ENCODE measurements around the gene DYSF. TPM values are rescaled to one million over a fixed set of nuclear protein-coding genes. Genes with fewer than 3 reads are reported as not detected.

DYSF gene
- total RNA-seq, 1 donor from 2014 or later, result 11.1 TPM

DNA sequence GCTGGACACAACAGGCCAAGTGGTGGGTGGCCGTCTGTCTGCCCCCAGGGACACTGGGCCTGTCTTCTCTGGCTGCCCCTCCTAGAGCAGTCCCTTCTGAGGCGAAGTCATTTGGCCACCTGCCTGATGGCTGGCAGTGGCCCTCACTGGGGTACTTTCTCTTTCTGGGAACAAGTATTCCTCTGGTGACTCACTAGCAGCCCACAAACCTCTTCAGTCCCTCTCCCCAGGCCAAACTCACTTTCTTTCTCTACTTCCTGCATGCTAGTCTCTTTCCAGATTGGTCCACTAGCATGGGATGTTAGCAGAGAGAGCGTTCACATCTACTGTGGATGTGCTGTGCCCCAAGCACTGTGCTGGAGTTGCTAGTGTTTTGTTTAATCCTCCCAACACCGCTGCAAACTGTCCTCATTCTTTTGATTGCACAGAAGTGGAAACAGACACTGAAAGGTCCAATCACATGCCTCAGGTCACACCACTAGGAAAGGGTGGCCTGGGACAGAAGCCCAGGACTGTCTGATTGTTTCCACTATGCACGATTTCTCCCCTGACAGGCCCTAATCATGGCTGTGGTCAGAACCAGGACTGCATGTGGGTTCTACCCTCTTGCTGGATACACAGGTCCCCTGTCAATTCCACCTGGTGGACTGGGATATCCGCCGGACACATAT, 5.2 kb downstream of the DYSF start:
- Mint-ChIP-seq H3K27me3 (ENCODE audit: unreplicated experiment) (peaks cover 13% of the 10 kb centered on the region), H3K27ac (ENCODE audit: unreplicated experiment) (no peak overlapping the region), H3K4me3 (ENCODE audit: unreplicated experiment) (no peak overlapping the region), H3K36me3 (ENCODE audit: unreplicated experiment) (peaks cover 5% of the 10 kb centered on the region), H3K4me1 (ENCODE audit: low read depth, unreplicated experiment) (peaks cover 43% of the 10 kb centered on the region), H3K9me3 (ENCODE audit: unreplicated experiment) (peaks cover 10% of the 10 kb centered on the region)
- TF ChIP-seq, protein P1, sequence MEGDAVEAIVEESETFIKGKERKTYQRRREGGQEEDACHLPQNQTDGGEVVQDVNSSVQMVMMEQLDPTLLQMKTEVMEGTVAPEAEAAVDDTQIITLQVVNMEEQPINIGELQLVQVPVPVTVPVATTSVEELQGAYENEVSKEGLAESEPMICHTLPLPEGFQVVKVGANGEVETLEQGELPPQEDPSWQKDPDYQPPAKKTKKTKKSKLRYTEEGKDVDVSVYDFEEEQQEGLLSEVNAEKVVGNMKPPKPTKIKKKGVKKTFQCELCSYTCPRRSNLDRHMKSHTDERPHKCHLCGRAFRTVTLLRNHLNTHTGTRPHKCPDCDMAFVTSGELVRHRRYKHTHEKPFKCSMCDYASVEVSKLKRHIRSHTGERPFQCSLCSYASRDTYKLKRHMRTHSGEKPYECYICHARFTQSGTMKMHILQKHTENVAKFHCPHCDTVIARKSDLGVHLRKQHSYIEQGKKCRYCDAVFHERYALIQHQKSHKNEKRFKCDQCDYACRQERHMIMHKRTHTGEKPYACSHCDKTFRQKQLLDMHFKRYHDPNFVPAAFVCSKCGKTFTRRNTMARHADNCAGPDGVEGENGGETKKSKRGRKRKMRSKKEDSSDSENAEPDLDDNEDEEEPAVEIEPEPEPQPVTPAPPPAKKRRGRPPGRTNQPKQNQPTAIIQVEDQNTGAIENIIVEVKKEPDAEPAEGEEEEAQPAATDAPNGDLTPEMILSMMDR (IDR thresholded peaks at IDR 0.05; ENCODE audit: partially characterized antibody, unreplicated experiment), result no peak
- DNase-seq, result no peak

DNA sequence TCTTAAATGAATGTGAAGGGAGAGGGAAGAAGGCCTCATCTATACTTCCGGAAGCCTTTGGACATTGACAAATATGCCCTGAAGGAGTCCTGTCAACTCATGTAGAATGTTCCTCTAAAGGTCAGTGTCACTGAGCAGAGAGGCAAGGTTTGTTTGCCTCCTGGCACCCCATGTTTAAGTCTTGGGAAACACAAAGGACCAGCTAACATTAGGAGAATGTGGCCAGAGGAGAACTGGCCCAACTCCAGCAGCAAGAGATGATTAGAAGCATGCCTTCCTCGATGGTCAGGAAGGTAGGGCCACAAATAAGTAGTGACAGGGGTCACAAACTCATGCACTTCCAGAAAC, 5.7 kb downstream of the DYSF start:
- DNase-seq, result no peak
- H3K36me3 Mint-ChIP-seq (ENCODE audit: unreplicated experiment), result peaks cover 5% of the 10 kb centered on the region
- peaks cover 10% of the 10 kb centered on the region for H3K9me3 Mint-ChIP-seq (ENCODE audit: unreplicated experiment)
- peaks cover 13% of the 10 kb centered on the region for H3K27me3 Mint-ChIP-seq (ENCODE audit: unreplicated experiment)
- H3K27ac Mint-ChIP-seq (ENCODE audit: unreplicated experiment), result no peak overlapping the region
- H3K4me1 Mint-ChIP-seq (ENCODE audit: low read depth, unreplicated experiment), result peaks cover 43% of the 10 kb centered on the region
- TF ChIP-seq, protein P1 (IDR thresholded peaks at IDR 0.05; ENCODE audit: partially characterized antibody, unreplicated experiment), result no peak
- no peak overlapping the region for H3K4me3 Mint-ChIP-seq (ENCODE audit: unreplicated experiment)

DNA sequence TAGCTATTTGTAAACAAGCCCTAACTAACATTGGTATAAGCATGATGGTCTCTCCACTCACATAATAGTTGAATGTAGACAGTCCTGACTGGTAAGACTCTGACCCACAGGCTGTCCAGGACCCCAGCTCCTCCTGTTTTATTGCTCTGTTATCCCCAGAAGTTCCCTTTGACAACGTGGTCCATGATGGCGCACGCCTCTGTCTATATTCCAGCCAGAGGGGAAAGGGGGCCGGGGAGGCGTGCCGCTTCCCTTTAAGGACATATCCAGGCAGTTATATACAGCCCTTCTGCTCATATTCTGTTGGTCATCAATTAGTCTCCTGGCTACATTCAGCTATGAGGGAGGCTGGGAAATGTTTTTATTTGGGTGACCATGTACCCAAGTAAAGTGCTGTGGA, 6.7 kb downstream of the DYSF start:
- H3K27me3 Mint-ChIP-seq (ENCODE audit: unreplicated experiment), result peaks cover 7% of the 10 kb centered on the region
- H3K4me1 Mint-ChIP-seq (ENCODE audit: low read depth, unreplicated experiment), result peaks cover 34% of the 10 kb centered on the region
- no peak for DNase-seq
- H3K9me3 Mint-ChIP-seq (ENCODE audit: unreplicated experiment), result peaks cover 3% of the 10 kb centered on the region
- H3K27ac Mint-ChIP-seq (ENCODE audit: unreplicated experiment), result peak overlapping the region; percentile 10
- TF ChIP-seq, protein P1 (IDR thresholded peaks at IDR 0.05; ENCODE audit: partially characterized antibody, unreplicated experiment), result no peak
- H3K4me3 Mint-ChIP-seq (ENCODE audit: unreplicated experiment), result no peak overlapping the region
- H3K36me3 Mint-ChIP-seq (ENCODE audit: unreplicated experiment), result peaks cover 5% of the 10 kb centered on the region

DNA sequence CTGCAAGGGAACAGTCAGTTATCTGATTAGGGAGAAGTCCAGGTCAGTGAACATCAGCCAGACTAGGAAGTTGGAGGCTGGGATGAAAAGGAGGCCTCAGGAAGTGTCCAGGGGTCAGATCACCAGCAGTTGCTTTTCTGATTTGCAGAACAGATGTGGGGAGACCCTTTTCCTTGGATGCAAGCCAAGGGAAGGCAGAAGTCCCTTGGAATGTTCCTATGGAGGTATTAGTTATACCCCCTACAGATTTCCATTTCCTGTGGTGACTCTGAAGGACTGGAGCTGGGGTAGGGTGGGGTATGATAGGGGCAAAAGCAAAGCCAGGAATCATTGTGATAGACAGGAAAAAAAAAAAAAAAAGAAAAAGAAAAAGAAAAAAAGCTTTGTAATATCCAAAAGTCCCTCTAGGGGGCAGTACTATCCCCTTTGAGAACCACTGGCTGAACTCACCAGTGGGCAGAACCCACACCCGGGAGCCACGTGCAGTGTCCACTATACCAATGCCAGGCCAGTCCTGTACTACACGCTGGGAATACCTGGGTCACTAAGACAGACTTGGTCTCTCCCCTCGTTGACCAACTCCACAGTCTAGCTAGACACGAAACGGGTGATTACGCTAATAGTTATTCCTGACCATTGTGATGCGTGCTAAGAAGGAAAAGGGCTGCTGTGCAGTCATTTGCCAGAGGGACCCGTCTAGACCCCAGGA, 7.4 kb downstream of the DYSF start:
- Mint-ChIP-seq H3K4me3 (ENCODE audit: unreplicated experiment) (no peak overlapping the region), H3K36me3 (ENCODE audit: unreplicated experiment) (peaks cover 5% of the 10 kb centered on the region), H3K9me3 (ENCODE audit: unreplicated experiment) (peaks cover 3% of the 10 kb centered on the region), H3K4me1 (ENCODE audit: low read depth, unreplicated experiment) (peaks cover 28% of the 10 kb centered on the region), H3K27me3 (ENCODE audit: unreplicated experiment) (peaks cover 7% of the 10 kb centered on the region), H3K27ac (ENCODE audit: unreplicated experiment) (no peak overlapping the region)
- DNase-seq, result no peak
- TF ChIP-seq, protein P1 (IDR thresholded peaks at IDR 0.05; ENCODE audit: partially characterized antibody, unreplicated experiment), result peak; percentile 88

DNA sequence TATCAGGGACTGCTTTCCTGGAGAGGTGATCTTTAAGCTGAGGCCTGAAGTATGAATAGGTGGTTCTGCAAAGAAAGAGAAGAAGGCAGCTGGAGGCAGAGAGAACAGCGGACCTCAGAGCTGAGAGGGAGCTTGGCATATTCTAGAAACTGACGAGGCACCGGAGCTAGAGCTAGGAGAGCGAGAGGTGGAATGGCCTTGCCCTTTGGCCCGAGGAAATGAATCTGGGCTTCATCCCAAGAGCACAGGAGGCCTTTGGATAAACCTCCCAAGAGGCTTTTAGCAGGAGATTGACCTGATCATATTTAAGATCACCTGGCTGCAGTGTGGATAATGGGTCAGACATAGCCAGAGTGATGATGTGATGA, 7.9 kb downstream of the DYSF start:
- H3K27ac Mint-ChIP-seq (ENCODE audit: unreplicated experiment), result peak overlapping the region; percentile 44
- DNase-seq, result no peak
- TF ChIP-seq, protein P1 (IDR thresholded peaks at IDR 0.05; ENCODE audit: partially characterized antibody, unreplicated experiment), result no peak
- H3K9me3 Mint-ChIP-seq (ENCODE audit: unreplicated experiment), result peaks cover 3% of the 10 kb centered on the region
- peaks cover 4% of the 10 kb centered on the region for H3K27me3 Mint-ChIP-seq (ENCODE audit: unreplicated experiment)
- H3K4me1 Mint-ChIP-seq (ENCODE audit: low read depth, unreplicated experiment), result peaks cover 23% of the 10 kb centered on the region
- H3K4me3 Mint-ChIP-seq (ENCODE audit: unreplicated experiment), result no peak overlapping the region
- H3K36me3 Mint-ChIP-seq (ENCODE audit: unreplicated experiment), result peaks cover 5% of the 10 kb centered on the region
